GM21576 (cell line): ENCODE results near the gene LRRC3.
"Not testable (repeated sequence)": the region's sequence is repeated elsewhere in the genome, so short reads cannot be mapped to it uniquely, and the experiment has no call there.

Experiments
- ATAC-seq: cut with Tn5 transposase; IDR thresholded peaks from one replicate; pipeline ENCODE4 v1.9.1; 2021; ENCODE audit warnings: mild to moderate bottlenecking, moderate library complexity; ENCODE audit not compliant: unreplicated experiment

Gene LRRC3

GRCh38 chr21:44454747-44455523, at the start of gene LRRC3:
Gene LRRC3 (plus strand): TSS chr21:44455510. CDS start chr21:44456645, 1,135 bp downstream.
- peak; percentile 46 for ATAC-seq

- ATAC-seq, result no peak
These were observed 49.1 kb upstream of the LRRC3 start for GRCh38 chr21:44405948-44406872.

- ATAC-seq, result no peak
These were observed 48.4 kb upstream of the LRRC3 start for GRCh38 chr21:44406953-44407352.

GRCh38 chr21:44407493-44407892, 47.8 kb upstream of the LRRC3 start:
- no peak for ATAC-seq

- ATAC-seq, result no peak
These were observed 47.1 kb upstream of the LRRC3 start for GRCh38 chr21:44408226-44408625.

- no peak for ATAC-seq
These were observed 41.6 kb upstream of the LRRC3 start for GRCh38 chr21:44413566-44414290.

- no peak for ATAC-seq
These were observed 40.8 kb upstream of the LRRC3 start for GRCh38 chr21:44414291-44415072.

GRCh38 chr21:44415073-44416025, 40.0 kb upstream of the LRRC3 start:
- ATAC-seq, result no peak

- no peak for ATAC-seq
These were observed 39.1 kb upstream of the LRRC3 start for GRCh38 chr21:44416193-44416592.

GRCh38 chr21:44417621-44418107, 37.6 kb upstream of the LRRC3 start:
- not testable (repeated sequence) for ATAC-seq

- no peak for ATAC-seq
These were observed 37.0 kb upstream of the LRRC3 start for GRCh38 chr21:44418108-44418875.

- no peak for ATAC-seq
These were observed 36.5 kb upstream of the LRRC3 start for GRCh38 chr21:44418876-44419230.

GRCh38 chr21:44419679-44420078, 35.6 kb upstream of the LRRC3 start:
- no peak for ATAC-seq

- ATAC-seq, result no peak
These were observed 34.7 kb upstream of the LRRC3 start for GRCh38 chr21:44420416-44421205.

GRCh38 chr21:44421901-44422840, 33.1 kb upstream of the LRRC3 start:
- no peak for ATAC-seq

GRCh38 chr21:44423312-44423821, 31.9 kb upstream of the LRRC3 start:
- ATAC-seq, result no peak
